ENCODE data around the gene CTNS. TPM values are rescaled to one million over a fixed set of nuclear protein-coding genes. Genes with fewer than 3 reads are reported as not detected.

Gene CTNS
- 15.7 and 74.2 TPM in 2 replicates for total RNA-seq

GRCh38 chr17:3636154-3636907, at the start of gene CTNS, which contains the start of gene SHPK:
TSS of gene CTNS (plus strand) at chr17:3636760. CDS start at chr17:3640207, 3,447 bp downstream.
TSS of gene SHPK (minus strand) at chr17:3636250. CDS start at chr17:3636219, 31 bp downstream.

GRCh38 chr17:3668279-3669084, 31.9 kb downstream of the CTNS start, which contains the start of the genes EMC6 and TAX1BP3:
TSS of gene EMC6 (plus strand) at chr17:3668812. CDS start at chr17:3669147, 335 bp downstream.
TSS of gene TAX1BP3 (minus strand) at chr17:3668578. CDS start at chr17:3668526, 52 bp downstream.

DNA sequence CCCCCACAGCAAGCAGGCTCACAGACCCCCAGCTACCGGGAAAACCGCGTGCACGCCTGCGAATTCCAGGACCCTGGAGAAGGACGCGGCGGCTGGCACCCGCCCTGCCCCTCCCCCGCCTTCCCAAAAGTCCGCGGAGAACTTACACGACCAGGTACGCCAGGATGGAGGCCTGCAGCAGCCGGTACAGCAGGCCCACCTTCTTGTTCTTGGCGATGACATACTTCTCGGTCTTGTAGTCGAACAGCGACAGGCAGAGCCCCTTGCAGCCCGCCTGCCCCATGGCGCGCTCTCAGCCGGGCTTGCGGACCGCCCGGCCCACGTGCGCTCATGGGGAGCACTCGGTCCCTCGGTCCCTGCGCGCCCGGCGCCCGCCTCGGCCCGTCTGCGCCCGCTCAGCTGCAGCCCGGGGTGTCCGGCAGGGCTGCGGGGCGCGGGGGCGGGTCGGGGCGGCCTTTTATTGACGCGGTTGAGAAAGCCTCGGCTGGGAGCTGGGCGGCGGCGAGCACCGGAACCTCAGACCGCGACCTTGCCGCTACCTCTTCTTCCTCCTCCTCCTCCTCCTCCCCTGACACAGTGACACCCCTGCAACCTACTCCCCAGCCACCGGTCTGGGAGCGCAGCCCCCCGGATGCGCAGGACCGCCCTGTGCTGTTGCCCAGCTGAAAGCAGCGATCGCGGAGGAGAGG, 59.3 kb downstream of the CTNS start, which contains the start of gene P2RX5:
Gene P2RX5, minus strand, starts transcription at position 433 of the 689 bp plus-strand sequence. Its CDS starts 150 bp downstream, at position 283.

Other genes starting within 250 kb of the CTNS start
- gene OR1E1, start 238.3 kb upstream of the CTNS start, total RNA-seq, result not detected in 2 replicates
- not detected in 2 replicates for gene OR3A3, start 225.4 kb upstream of the CTNS start, total RNA-seq
- gene OR1E2, start 202.9 kb upstream of the CTNS start, total RNA-seq, result 0.14 TPM in 1 of 2 replicates, not detected in the other
- 0.14 and 0.22 TPM in 2 replicates for gene SPATA22, start 164.9 kb upstream of the CTNS start, total RNA-seq
- 0.22 TPM in 1 of 2 replicates, not detected in the other for gene ASPA, start 160.8 kb upstream of the CTNS start, total RNA-seq
- 1.4 and 5.5 TPM in 2 replicates for gene TRPV3, start 78.9 kb upstream of the CTNS start, total RNA-seq
- 2.1 and 4.4 TPM in 2 replicates for gene TRPV1, start 27.3 kb upstream of the CTNS start, total RNA-seq
- gene SHPK, start 510 bp upstream of the CTNS start, total RNA-seq, result 11.2 and 23.3 TPM in 2 replicates
- 192 and 236 TPM in 2 replicates for gene TAX1BP3, start 31.8 kb downstream of the CTNS start, total RNA-seq
- gene EMC6, start 32.1 kb downstream of the CTNS start, total RNA-seq, result 9.9 and 12.0 TPM in 2 replicates
- gene P2RX5, start 59.4 kb downstream of the CTNS start, total RNA-seq, result 0.44 and 2.0 TPM in 2 replicates
- gene HASPIN, start 87.1 kb downstream of the CTNS start, total RNA-seq, result 0.44 and 19.6 TPM in 2 replicates
- 4.2 and 15.0 TPM in 2 replicates for gene ITGAE, start 164.4 kb downstream of the CTNS start, total RNA-seq
- gene NCBP3, start 209.5 kb downstream of the CTNS start, total RNA-seq, result 17.3 and 25.1 TPM in 2 replicates

All from placental pericyte (primary cell).